Hepatocyte (in vitro differentiated cells): ENCODE measurements around the gene SENP2. TPM values are rescaled to one million over a fixed set of nuclear protein-coding genes. Genes with fewer than 3 reads are reported as not detected.

Source experiments
- DNase-seq: peaks from one replicate; pipeline ENCODE4 v3.0.0-alpha.2; 2016; ENCODE audit warnings: low spot score
- H2AFZ ChIP-seq: fragments of 200-600 bp; sonication (generic); 2 replicates; pipeline ENCODE4 v1.6.0; 2016; ENCODE audit warnings: antibody characterized with exemption, mild to moderate bottlenecking
- H3K27ac ChIP-seq: fragments of 200-600 bp; sonication (generic); 2 replicates; pipeline ENCODE4 v1.5.1; 2016; ENCODE audit warnings: mild to moderate bottlenecking
- H3K27me3 ChIP-seq: fragments of 200-600 bp; sonication (generic); 2 replicates; pipeline ENCODE4 v1.6.1; 2016
- H3K36me3 ChIP-seq: fragments of 200-600 bp; sonication (generic); replicated peaks from 2 replicates; pipeline ENCODE4 v1.5.1; 2016; ENCODE audit warnings: low read depth; ENCODE audit not compliant: insufficient read depth
- H3K4me1 ChIP-seq: fragments of 200-600 bp; sonication (generic); 2 replicates; pipeline ENCODE4 v1.5.1; 2016; ENCODE audit warnings: mild to moderate bottlenecking, moderate library complexity; ENCODE audit not compliant: insufficient read depth
- H3K4me2 ChIP-seq: fragments of 200-600 bp; sonication (generic); 2 replicates; pipeline ENCODE4 v1.6.0; 2016
- H3K4me3 ChIP-seq: fragments of 200-600 bp; sonication (generic); 2 replicates; pipeline ENCODE4 v1.5.1; 2016; ENCODE audit warnings: mild to moderate bottlenecking
- H3K79me2 ChIP-seq: fragments of 200-600 bp; sonication (generic); 2 replicates; pipeline ENCODE4 v1.6.0; 2017; ENCODE audit warnings: mild to moderate bottlenecking
- H3K9me2 ChIP-seq: fragments of 200-600 bp; sonication (generic); replicated peaks from 2 replicates; pipeline ENCODE4 v1.6.0; 2017; ENCODE audit warnings: mild to moderate bottlenecking; ENCODE audit not compliant: insufficient read depth
- H3K9me3 ChIP-seq: fragments of 200-600 bp; sonication (generic); 2 replicates; pipeline ENCODE4 v1.5.1; 2016; ENCODE audit warnings: low read depth, mild to moderate bottlenecking
- H4K20me1 ChIP-seq: fragments of 200-600 bp; sonication (generic); 2 replicates; pipeline ENCODE4 v1.6.0; 2016; ENCODE audit warnings: mild to moderate bottlenecking; ENCODE audit not compliant: insufficient read depth, poor library complexity, severe bottlenecking
- CTCF ChIP-seq: fragments of 200-600 bp; sonication (generic); IDR thresholded peaks from 2 replicates; pipeline ENCODE4 v1.5.1; 2016; ENCODE audit warnings: antibody characterized with exemption, mild to moderate bottlenecking; ENCODE audit not compliant: poor library complexity
- EZH2 ChIP-seq: fragments of 200-600 bp; sonication (generic); IDR thresholded peaks from 2 replicates; pipeline ENCODE4 v1.6.1; 2016; ENCODE audit warnings: antibody characterized with exemption, mild to moderate bottlenecking, borderline replicate concordance
- EZH2phosphoT487 ChIP-seq: fragments of 200-600 bp; sonication (generic); IDR thresholded peaks from one replicate; pipeline ENCODE4 v1.6.1; 2018; ENCODE audit warnings: antibody characterized with exemption, mild to moderate bottlenecking, low read depth, moderate library complexity; ENCODE audit not compliant: unreplicated experiment, severe bottlenecking
- WGBS: methylation state at CpG from one replicate; pipeline ENCODE4 v1.1.6; 2016; ENCODE audit warnings: low lambda C conversion rate; ENCODE audit errors: missing lambda C conversion rate; 5-methylcytosine and 5-hydroxymethylcytosine counted together
- polyA plus RNA-seq: library from polyadenylated mRNA; unstranded; fragments of >200 nt; fragmentation: Nextera tagmentation; extraction: Ambion mirVana; gene quantifications from 2 replicates; pipeline ENCODE4 v1.2.1, GENCODE V29; 2016
- total RNA-seq: library from RNA; depleted of rRNA; stranded (reverse); fragments of >200 nt; gene quantifications from 2 replicates; pipeline ENCODE4 v1.2.3, GENCODE V29; 2014

Gene SENP2
- total and polyA plus RNA-seq, 2 experiments from 2014 or later: 29.3 to 34.8 TPM

- no peaks in the 10 kb centered on the region for H3K9me3 ChIP-seq
- H3K27ac ChIP-seq: no peak overlapping the region
- no peaks in the 10 kb centered on the region for H4K20me1 ChIP-seq
- WGBS: 98% methylated on average over 12 of the region's 12 CpGs
- no peaks in the 10 kb centered on the region for H3K27me3 ChIP-seq
- H3K4me1 ChIP-seq: peaks cover 7% of the 10 kb centered on the region
- H3K4me2 ChIP-seq: no peak overlapping the region
- H3K9me2 ChIP-seq: no peaks in the 10 kb centered on the region
- DNase-seq: no peak
- H2AFZ ChIP-seq: no peak overlapping the region
- H3K36me3 ChIP-seq: no peaks in the 10 kb centered on the region
- no peaks in the 10 kb centered on the region for H3K79me2 ChIP-seq
- no peak overlapping the region for H3K4me3 ChIP-seq
- TF ChIP-seq EZH2phosphoT487 (no peak), EZH2 (no peak), CTCF (no peak)
These were observed 68.1 kb downstream of the SENP2 start for GRCh38 chr3:185653949-185654757.

GRCh38 chr3:185654758-185655145 is 68.7 kb downstream of the SENP2 start:
- Histone ChIP-seq H3K4me3 (no peak overlapping the region), H2AFZ (no peak overlapping the region), H3K36me3 (no peaks in the 10 kb centered on the region), H3K9me3 (no peaks in the 10 kb centered on the region), H4K20me1 (peaks cover 3% of the 10 kb centered on the region), H3K79me2 (no peaks in the 10 kb centered on the region), H3K4me2 (no peak overlapping the region), H3K4me1 (peaks cover 9% of the 10 kb centered on the region), H3K27me3 (no peaks in the 10 kb centered on the region), H3K27ac (no peak overlapping the region), H3K9me2 (no peaks in the 10 kb centered on the region)
- 90% methylated on average over 2 of the region's 2 CpGs for WGBS
- TF ChIP-seq EZH2phosphoT487 (no peak), CTCF (no peak), EZH2 (no peak)
- DNase-seq: no peak

- DNase-seq: no peak
- Histone ChIP-seq H3K9me2 (no peaks in the 10 kb centered on the region), H3K4me3 (no peak overlapping the region), H3K79me2 (no peaks in the 10 kb centered on the region), H3K27ac (peak overlapping the region; percentile 77), H3K9me3 (no peaks in the 10 kb centered on the region), H3K4me1 (peaks cover 16% of the 10 kb centered on the region), H3K4me2 (no peak overlapping the region), H3K36me3 (no peaks in the 10 kb centered on the region), H2AFZ (no peak overlapping the region), H3K27me3 (no peaks in the 10 kb centered on the region), H4K20me1 (peaks cover 10% of the 10 kb centered on the region)
- TF ChIP-seq EZH2phosphoT487 (no peak), EZH2 (no peak), CTCF (no peak)
- 97% methylated on average over 12 of the region's 12 CpGs for WGBS
These were observed 69.6 kb downstream of the SENP2 start for GRCh38 chr3:185655426-185656320.
